GM12864 (cell line): ENCODE measurements around the gene LPAR3.

ENCODE experiments used
- DNase-seq: peaks from one replicate; pipeline ENCODE4 v3.0.0-alpha.2; 2011; ENCODE audit warnings: low read depth
- H3K4me3 ChIP-seq: 2 replicates; pipeline ENCODE4 v1.5.1; 2011; ENCODE audit warnings: mild to moderate bottlenecking, low read depth, low read length, control low read depth
- TF ChIP-seq, protein P1 (sequence below): IDR thresholded peaks from 2 replicates; pipeline ENCODE4 v1.5.1; 2011; ENCODE audit warnings: low read depth, mild to moderate bottlenecking, moderate library complexity, low read length, control low read depth, inconsistent platforms; ENCODE audit errors: missing control alignments

The LPAR3 gene

DNA sequence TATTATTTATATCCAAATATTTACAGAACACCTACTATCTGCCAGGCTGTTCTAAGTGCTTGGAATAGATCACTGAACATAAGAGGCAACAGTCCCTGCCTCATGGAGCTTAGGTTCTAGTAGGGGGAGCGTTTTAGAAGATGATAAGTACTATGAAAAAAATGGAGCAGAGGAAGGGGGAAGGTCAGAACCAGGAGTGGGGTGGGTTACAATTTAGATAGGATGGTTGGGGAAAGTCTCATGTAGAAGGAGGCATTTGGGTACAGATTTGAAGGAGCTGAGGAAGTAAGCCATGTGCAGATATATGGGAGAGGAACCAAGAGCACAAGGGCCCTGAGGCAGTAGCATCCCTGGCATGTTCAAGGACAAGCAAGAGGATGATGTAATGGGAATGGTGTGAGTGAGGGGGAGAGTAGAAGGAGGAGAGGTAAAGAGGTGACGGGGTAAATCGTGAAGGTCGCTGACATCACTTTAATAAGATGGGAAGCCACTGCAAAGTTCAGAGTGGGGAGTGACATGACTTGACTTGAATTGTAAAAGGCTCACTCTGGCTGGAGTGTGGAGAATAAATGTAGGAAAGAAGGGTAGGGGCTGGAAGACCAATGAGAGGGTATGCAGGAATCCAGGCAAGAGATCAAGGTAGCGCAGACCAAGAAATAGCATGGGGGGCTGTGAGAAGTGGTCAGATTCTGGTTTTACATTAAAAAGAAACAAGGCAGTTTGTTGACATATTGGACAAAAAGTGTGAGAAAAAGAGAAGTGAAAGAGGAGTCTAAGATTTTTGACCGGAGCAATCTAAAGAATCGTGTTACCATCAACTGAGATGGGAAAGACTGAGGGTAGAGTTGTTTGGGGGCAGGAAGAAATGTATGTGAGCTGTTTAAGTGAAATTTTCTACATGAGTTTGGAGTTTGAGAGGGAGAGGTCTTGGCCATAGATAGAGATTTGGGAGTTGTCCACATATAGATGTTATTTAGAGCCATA, 92.6 kb downstream of the LPAR3 start:
- no peak for DNase-seq

DNA sequence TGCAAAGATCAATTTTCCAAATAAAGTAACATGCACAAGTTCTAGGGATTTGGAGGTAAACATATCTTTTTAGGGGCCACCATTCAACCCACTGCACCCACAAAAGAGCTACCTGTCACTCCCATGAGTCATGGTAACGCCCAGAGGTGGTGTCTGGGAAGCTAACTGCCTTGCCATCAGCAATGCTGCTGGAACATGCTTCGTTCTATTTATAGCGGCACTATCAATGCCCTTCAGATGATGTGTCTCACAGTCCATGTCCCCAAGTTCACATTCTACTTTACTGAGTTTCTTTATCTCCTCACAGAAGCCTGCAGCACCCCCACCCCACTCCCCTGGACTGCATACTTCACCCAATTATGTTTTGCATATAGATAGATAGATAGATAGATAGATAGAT, 95.4 kb downstream of the LPAR3 start:
- TF ChIP-seq, protein P1, sequence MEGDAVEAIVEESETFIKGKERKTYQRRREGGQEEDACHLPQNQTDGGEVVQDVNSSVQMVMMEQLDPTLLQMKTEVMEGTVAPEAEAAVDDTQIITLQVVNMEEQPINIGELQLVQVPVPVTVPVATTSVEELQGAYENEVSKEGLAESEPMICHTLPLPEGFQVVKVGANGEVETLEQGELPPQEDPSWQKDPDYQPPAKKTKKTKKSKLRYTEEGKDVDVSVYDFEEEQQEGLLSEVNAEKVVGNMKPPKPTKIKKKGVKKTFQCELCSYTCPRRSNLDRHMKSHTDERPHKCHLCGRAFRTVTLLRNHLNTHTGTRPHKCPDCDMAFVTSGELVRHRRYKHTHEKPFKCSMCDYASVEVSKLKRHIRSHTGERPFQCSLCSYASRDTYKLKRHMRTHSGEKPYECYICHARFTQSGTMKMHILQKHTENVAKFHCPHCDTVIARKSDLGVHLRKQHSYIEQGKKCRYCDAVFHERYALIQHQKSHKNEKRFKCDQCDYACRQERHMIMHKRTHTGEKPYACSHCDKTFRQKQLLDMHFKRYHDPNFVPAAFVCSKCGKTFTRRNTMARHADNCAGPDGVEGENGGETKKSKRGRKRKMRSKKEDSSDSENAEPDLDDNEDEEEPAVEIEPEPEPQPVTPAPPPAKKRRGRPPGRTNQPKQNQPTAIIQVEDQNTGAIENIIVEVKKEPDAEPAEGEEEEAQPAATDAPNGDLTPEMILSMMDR = no peak
- no peak for DNase-seq
- H3K4me3 ChIP-seq = no peak overlapping the region

More for the DNA sequence above, 92.6 kb downstream of the LPAR3 start:
- H3K4me3 ChIP-seq = no peak overlapping the region
- TF ChIP-seq, protein P1 = no peak

- TF ChIP-seq, protein P1 = no peak
- H3K4me3 ChIP-seq = no peak overlapping the region
- DNase-seq = no peak
Measured at GRCh38 chr1:84795966-84796600, 96.9 kb downstream of the LPAR3 start.

- TF ChIP-seq, protein P1 = no peak
- DNase-seq = no peak
- no peak overlapping the region for H3K4me3 ChIP-seq
Measured at GRCh38 chr1:84795213-84795612, 97.8 kb downstream of the LPAR3 start.

DNA sequence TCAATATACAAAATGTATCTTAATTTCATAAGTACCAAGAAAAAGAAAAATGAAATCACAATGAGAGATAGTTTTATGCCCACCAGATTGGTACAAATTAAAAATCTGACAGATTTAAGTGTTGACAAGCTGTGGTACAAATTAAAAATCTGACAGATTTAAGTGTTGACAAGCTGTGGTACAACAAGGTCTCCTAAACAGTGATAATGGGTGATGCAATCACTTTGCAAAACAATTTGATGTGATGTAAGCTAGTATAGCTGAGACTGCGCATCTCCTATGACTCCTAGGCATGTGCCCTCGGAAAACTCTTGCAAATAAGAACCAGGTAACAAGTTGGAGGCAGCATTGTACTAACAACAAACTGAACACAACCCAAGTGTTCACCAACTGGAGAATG, 100.6 kb downstream of the LPAR3 start:
- no peak for DNase-seq
- no peak overlapping the region for H3K4me3 ChIP-seq
- TF ChIP-seq, protein P1 = no peak

- no peak for DNase-seq
- H3K4me3 ChIP-seq = no peak overlapping the region
- TF ChIP-seq, protein P1 = no peak
Measured at GRCh38 chr1:84789014-84789413, 104.0 kb downstream of the LPAR3 start.
